Gastroesophageal sphincter (tissue), 3 donors: ENCODE results near the gene FUT3.

Experiments used
- EP300 ChIP-seq: sonication (generic); formaldehyde crosslinking; IDR thresholded peaks from one replicate; pipeline ENCODE4 v1.6.1; 2017; ENCODE audit warnings: antibody characterized with exemption, mild to moderate bottlenecking
- POLR2A ChIP-seq, 2 donors: fragments of 450-650 bp; IDR thresholded peaks; one replicate each; pipeline ENCODE4 v1.6.1; 2017; ENCODE audit warnings: antibody characterized with exemption in 2 of 2, mild to moderate bottlenecking in 2 of 2, moderate library complexity in 1 of 2
- TF ChIP-seq, protein P1 (sequence below), 4 experiments: fragments of 200-600 bp in 2 of 4; fragments of 450-650 bp in 2 of 4; sonication (generic) in 1 of 4; IDR thresholded peaks; one replicate each; pipeline ENCODE4 v1.5.1; 2017 to 2019; ENCODE audit warnings: antibody characterized with exemption in 4 of 4, mild to moderate bottlenecking in 2 of 4, moderate library complexity in 2 of 4

- TF ChIP-seq, protein P1, sequence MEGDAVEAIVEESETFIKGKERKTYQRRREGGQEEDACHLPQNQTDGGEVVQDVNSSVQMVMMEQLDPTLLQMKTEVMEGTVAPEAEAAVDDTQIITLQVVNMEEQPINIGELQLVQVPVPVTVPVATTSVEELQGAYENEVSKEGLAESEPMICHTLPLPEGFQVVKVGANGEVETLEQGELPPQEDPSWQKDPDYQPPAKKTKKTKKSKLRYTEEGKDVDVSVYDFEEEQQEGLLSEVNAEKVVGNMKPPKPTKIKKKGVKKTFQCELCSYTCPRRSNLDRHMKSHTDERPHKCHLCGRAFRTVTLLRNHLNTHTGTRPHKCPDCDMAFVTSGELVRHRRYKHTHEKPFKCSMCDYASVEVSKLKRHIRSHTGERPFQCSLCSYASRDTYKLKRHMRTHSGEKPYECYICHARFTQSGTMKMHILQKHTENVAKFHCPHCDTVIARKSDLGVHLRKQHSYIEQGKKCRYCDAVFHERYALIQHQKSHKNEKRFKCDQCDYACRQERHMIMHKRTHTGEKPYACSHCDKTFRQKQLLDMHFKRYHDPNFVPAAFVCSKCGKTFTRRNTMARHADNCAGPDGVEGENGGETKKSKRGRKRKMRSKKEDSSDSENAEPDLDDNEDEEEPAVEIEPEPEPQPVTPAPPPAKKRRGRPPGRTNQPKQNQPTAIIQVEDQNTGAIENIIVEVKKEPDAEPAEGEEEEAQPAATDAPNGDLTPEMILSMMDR (IDR thresholded peaks at IDR 0.05), result no peak
- TF ChIP-seq POLR2A (IDR thresholded peaks at IDR 0.05), result no peak
- no peak for TF ChIP-seq EP300
These were observed 51.7 kb downstream of the FUT3 start for GRCh38 chr19:5799247-5800241.
